Measurements from ENCODE around the gene KPNA6. TPM values are rescaled to one million over a fixed set of nuclear protein-coding genes. Genes with fewer than 3 reads are reported as not detected.
"Not testable (repeated sequence)": the region's sequence is repeated elsewhere in the genome, so short reads cannot be mapped to it uniquely, and the experiment has no call there.

KPNA6 gene
- total RNA-seq, 2 donors from 2014 or later = 37.9 to 56.9 TPM

DNA sequence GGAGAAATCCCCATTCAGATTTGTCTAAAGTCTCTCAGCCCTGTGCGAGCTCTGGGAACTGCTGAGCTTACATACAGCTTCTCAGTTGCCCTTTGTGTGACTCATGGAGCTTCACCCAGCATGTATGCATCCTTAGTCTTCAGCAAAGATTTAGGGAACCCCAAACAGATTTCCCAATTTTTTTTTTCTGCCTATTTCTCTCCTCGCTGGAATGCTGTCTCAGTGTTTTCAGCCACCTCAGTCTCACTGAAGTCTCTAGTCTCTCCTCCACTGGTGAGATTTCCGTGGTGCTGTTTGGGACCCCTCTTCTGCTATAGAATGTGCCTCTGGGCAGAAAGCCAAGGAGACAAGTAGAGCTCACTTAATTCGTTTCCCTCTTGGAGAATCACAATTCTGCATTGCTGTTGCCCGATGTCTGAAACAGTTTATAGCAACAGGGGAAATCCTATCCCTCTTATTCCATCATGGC, 43.5 kb downstream of the KPNA6 start:
- intact Hi-C loops (cut with DNase I) = no loop called here
- H3K27me3 ChIP-seq (replicated peaks; ENCODE audit: insufficient read depth) = no peaks in the 10 kb centered on the region
- WGBS = 48% methylated on average over 5 of the region's 5 CpGs
- no peak overlapping the region for H3K27ac ChIP-seq
- TF ChIP-seq, protein P1, sequence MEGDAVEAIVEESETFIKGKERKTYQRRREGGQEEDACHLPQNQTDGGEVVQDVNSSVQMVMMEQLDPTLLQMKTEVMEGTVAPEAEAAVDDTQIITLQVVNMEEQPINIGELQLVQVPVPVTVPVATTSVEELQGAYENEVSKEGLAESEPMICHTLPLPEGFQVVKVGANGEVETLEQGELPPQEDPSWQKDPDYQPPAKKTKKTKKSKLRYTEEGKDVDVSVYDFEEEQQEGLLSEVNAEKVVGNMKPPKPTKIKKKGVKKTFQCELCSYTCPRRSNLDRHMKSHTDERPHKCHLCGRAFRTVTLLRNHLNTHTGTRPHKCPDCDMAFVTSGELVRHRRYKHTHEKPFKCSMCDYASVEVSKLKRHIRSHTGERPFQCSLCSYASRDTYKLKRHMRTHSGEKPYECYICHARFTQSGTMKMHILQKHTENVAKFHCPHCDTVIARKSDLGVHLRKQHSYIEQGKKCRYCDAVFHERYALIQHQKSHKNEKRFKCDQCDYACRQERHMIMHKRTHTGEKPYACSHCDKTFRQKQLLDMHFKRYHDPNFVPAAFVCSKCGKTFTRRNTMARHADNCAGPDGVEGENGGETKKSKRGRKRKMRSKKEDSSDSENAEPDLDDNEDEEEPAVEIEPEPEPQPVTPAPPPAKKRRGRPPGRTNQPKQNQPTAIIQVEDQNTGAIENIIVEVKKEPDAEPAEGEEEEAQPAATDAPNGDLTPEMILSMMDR (IDR thresholded peaks at IDR 0.05) = no peak
- TF ChIP-seq POLR2A (IDR thresholded peaks at IDR 0.05) = no peak
- TF ChIP-seq POLR2AphosphoS5 (IDR thresholded peaks at IDR 0.05) = no peak
- no peaks in the 10 kb centered on the region for H3K9me3 ChIP-seq
- DNase-seq (ENCODE audit: low spot score) = no peak
- H3K36me3 ChIP-seq = no peaks in the 10 kb centered on the region
- no peak overlapping the region for H3K4me3 ChIP-seq
- H3K4me1 ChIP-seq (replicated peaks) = no peaks in the 10 kb centered on the region

DNA sequence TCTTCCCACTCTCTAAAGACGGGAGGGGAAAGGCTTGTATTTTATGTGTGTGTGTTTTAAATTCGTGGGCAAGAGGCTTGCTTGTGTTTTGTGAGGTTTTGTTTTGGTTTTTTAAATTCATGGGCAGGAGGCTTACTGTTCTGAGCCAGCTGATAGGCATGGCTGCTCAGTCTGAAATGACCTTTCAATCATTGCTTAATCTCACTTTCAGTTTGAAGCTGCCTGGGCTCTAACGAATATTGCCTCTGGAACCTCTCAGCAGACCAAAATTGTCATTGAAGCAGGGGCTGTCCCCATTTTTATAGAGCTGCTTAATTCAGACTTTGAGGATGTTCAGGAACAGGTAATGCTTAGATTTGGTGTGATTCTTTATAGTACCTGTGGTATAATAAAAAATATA, 51.3 kb downstream of the KPNA6 start:
- 73% methylated on average over 3 of the region's 3 CpGs for WGBS
- Histone ChIP-seq H3K9me3 (no peaks in the 10 kb centered on the region), H3K27me3 (replicated peaks; ENCODE audit: insufficient read depth) (no peaks in the 10 kb centered on the region), H3K4me1 (replicated peaks) (no peaks in the 10 kb centered on the region), H3K36me3 (peaks cover 4 to 29% of the 10 kb centered on the region in 2 donors), H3K27ac (no peak overlapping the region), H3K4me3 (no peak overlapping the region)
- TF ChIP-seq POLR2A (IDR thresholded peaks at IDR 0.05) = no peak
- TF ChIP-seq POLR2AphosphoS5 (IDR thresholded peaks at IDR 0.05) = no peak
- TF ChIP-seq, protein P1 (IDR thresholded peaks at IDR 0.05) = no peak
- intact Hi-C loops (cut with DNase I) = no loop called here
- no peak for DNase-seq (ENCODE audit: low spot score)

DNA sequence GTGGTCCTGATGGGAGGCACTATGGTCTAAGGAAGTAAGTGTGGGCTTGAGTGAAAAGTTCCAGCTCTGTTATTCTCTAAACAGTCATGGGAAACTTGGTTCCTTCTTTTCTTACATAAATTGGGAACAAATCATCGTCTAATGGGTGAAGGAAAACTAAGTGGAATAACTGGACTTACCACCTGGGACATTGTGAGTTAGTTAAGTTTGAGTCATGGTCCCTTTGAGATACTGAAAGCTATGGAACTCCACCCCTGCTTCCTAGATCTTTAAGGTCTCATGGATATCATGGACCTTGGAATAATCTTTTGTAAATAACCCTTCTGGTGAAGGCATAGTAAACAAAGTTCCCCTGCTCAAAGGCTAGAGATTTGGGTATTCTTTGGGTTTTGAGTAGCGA, 55.5 kb downstream of the KPNA6 start:
- H3K27me3 ChIP-seq (replicated peaks; ENCODE audit: insufficient read depth) = no peaks in the 10 kb centered on the region
- WGBS = 79% methylated on average over 2 of the region's 2 CpGs
- intact Hi-C loops (cut with DNase I) = no loop called here
- H3K36me3 ChIP-seq = peaks cover 4 to 12% of the 10 kb centered on the region in 2 donors
- no peak overlapping the region for H3K4me3 ChIP-seq
- H3K9me3 ChIP-seq = no peaks in the 10 kb centered on the region
- no peak for DNase-seq (ENCODE audit: low spot score)
- no peak overlapping the region for H3K27ac ChIP-seq
- TF ChIP-seq POLR2AphosphoS5 (IDR thresholded peaks at IDR 0.05) = no peak
- TF ChIP-seq, protein P1 (IDR thresholded peaks at IDR 0.05) = no peak
- TF ChIP-seq POLR2A (IDR thresholded peaks at IDR 0.05) = no peak
- H3K4me1 ChIP-seq (replicated peaks) = no peaks in the 10 kb centered on the region

DNA sequence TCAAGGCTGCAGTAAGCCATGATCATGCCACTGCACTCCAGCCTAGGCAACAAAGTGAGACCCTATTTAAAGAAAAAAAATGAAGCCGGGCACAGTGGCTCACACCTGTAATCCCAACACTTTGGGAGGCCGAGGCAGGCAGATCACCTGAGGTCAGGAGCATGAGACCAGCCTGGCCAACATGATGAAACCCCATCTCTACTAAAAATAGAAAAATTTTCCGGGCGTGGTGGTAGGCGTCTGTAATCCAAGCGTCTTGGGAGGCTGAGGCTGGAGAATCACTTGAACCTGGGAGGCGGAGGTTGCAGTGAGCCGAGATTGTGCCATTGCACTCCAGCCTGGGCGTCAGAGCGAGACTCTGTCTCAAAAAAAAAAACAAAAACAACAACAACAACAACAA, 57.8 kb downstream of the KPNA6 start:
- H3K36me3 ChIP-seq = peaks cover 12 to 16% of the 10 kb centered on the region in 2 donors

DNA sequence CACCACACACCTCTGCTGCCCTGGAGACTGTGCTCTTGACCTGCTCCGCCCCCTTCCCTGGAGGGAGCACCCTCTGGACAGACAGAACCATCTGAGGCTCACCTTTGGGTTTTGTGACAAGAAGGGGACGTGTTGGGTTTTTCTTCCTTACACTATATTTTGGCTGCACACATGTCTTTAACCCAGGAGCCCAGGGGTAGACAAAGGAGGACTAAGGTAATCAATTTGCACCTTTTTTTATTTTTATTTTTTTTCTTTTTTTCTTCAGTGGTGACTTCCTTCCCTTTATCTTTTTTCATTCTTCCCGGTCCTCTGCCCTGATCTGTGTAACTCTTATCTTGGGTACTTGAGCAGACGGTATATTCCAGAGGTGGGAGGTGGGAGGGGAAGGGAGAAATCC, 63.1 kb downstream of the KPNA6 start:
- Histone ChIP-seq H3K27me3 (replicated peaks; ENCODE audit: insufficient read depth) (no peaks in the 10 kb centered on the region), H3K36me3 (peaks cover 4 to 12% of the 10 kb centered on the region in 2 donors), H3K27ac (no peak overlapping the region), H3K9me3 (no peaks in the 10 kb centered on the region), H3K4me3 (no peak overlapping the region), H3K4me1 (replicated peaks) (no peaks in the 10 kb centered on the region)
- WGBS = 74% methylated on average over 4 of the region's 4 CpGs
- TF ChIP-seq, protein P1 (IDR thresholded peaks at IDR 0.05) = no peak
- TF ChIP-seq POLR2A (IDR thresholded peaks at IDR 0.05) = no peak
- TF ChIP-seq POLR2AphosphoS5 (IDR thresholded peaks at IDR 0.05) = no peak
- intact Hi-C loops (cut with DNase I) = no loop called here
- no peak for DNase-seq (ENCODE audit: low spot score)

More for the DNA sequence above, 57.8 kb downstream of the KPNA6 start:
- H3K27ac ChIP-seq; H3K9me3 ChIP-seq; DNase-seq (ENCODE audit: low spot score); H3K4me1 ChIP-seq (replicated peaks); intact Hi-C loops (cut with DNase I); H3K27me3 ChIP-seq (replicated peaks; ENCODE audit: insufficient read depth); H3K4me3 ChIP-seq: not testable (repeated sequence)
- 94% methylated on average over 10 of the region's 10 CpGs for WGBS

Data from prostate gland (tissue), 2 donors.